K562 (cell line): ENCODE results near the gene OR6S1. TPM values are rescaled to one million over a fixed set of nuclear protein-coding genes. Genes with fewer than 3 reads are reported as not detected.

ENCODE experiments used
- CBX5 ChIP-seq: IDR thresholded peaks from 2 replicates; pipeline ENCODE4 v1.6.1; 2014; ENCODE audit warnings: low read depth, borderline replicate concordance
- CBX8 ChIP-seq: fragments of 200-600 bp; sonication (generic); IDR thresholded peaks from 2 replicates; pipeline ENCODE4 v1.6.1; 2012; ENCODE audit warnings: borderline replicate concordance, mixed run types, low read depth, mild to moderate bottlenecking, moderate library complexity, mixed read lengths, low read length, control low read depth, inconsistent platforms; ENCODE audit not compliant: poor library complexity, severe bottlenecking; ENCODE audit errors: extremely low read depth
- EGR1 ChIP-seq: fragments of 450-650 bp; conservative IDR thresholded peaks from 2 replicates; pipeline ENCODE4 v1.6.1; 2017; ENCODE audit warnings: mild to moderate bottlenecking
- EHMT2 ChIP-seq: fragments of 450-650 bp; IDR thresholded peaks from 2 replicates; pipeline ENCODE4 v1.6.1; 2018; ENCODE audit warnings: antibody characterized with exemption
- FIP1L1 ChIP-seq: fragments of 200-400 bp; formaldehyde crosslinking; IDR thresholded peaks from 2 replicates; pipeline ENCODE4 v1.6.1; 2018; ENCODE audit warnings: mild to moderate bottlenecking, low read depth, low read length; ENCODE audit not compliant: poor library complexity, severe bottlenecking
- HNRNPL ChIP-seq: fragments of 200-400 bp; formaldehyde crosslinking; IDR thresholded peaks from 2 replicates; pipeline ENCODE4 v1.6.1; 2017; ENCODE audit warnings: low read depth, mild to moderate bottlenecking, low read length
- MGA ChIP-seq: fragments of 450-650 bp; IDR thresholded peaks from 2 replicates; pipeline ENCODE4 v1.6.1; 2016; ENCODE audit warnings: mild to moderate bottlenecking, moderate library complexity
- MYBL2 ChIP-seq, 2 experiments: fragments of 450-650 bp in 1 of 2; sonication (generic) in 1 of 2; formaldehyde crosslinking in 1 of 2; IDR thresholded peaks; 2 replicates each; pipeline versions ENCODE4 v1.6.1 to v1.8.1; 2017 to 2022; ENCODE audit warnings: borderline replicate concordance in 1 of 2, inconsistent platforms in 1 of 2, low read depth in 1 of 2, mild to moderate bottlenecking in 1 of 2, missing genetic modification reagents in 1 of 2, moderate library complexity in 1 of 2
- THAP12 ChIP-seq: fragments of 250-450 bp; sonication (Bioruptor Pico); IDR thresholded peaks from 2 replicates; pipeline ENCODE4 v1.9.0; 2021; ENCODE audit warnings: mild to moderate bottlenecking, inconsistent platforms
- ZNF316 ChIP-seq: fragments of 450-650 bp; IDR thresholded peaks from 2 replicates; pipeline ENCODE4 v1.6.1; 2016
- ZNF408 ChIP-seq: fragments of 250-450 bp; sonication (Bioruptor Pico); IDR thresholded peaks from 2 replicates; pipeline ENCODE4 v1.4.0; 2020; ENCODE audit warnings: low read depth, mild to moderate bottlenecking, moderate library complexity
- ZNF511 ChIP-seq: sonication (generic); formaldehyde crosslinking; IDR thresholded peaks from 2 replicates; pipeline ENCODE4 v1.8.0; 2022; ENCODE audit warnings: mild to moderate bottlenecking, missing genetic modification reagents
- ZNF780A ChIP-seq: fragments of 250-450 bp; sonication (Bioruptor Pico); IDR thresholded peaks from 2 replicates; pipeline ENCODE4 v1.5.0; 2021; ENCODE audit warnings: mild to moderate bottlenecking
- polyA plus RNA-seq, 8 experiments: library from polyadenylated mRNA; depleted of rRNA in 4 of 8; stranded (reverse) in 5 of 8; unstranded in 3 of 8; fragments of >200 nt; fragmentation: Nextera tagmentation in 2 of 8; fragmentation: Illumina TruSeq in 1 of 8; extraction: Ambion mirVana in 2 of 8; extraction: Trizol in 1 of 8; gene quantifications; 2 replicates each; pipeline versions ENCODE4 v1.2.1 to v1.2.3, GENCODE V29; 2011 to 2014; ENCODE audit warnings: inconsistent platforms in 1 of 8, missing spikeins in 1 of 8
- total RNA-seq, 7 experiments: library from RNA; depleted of rRNA in 6 of 7; stranded (reverse); fragments of >200 nt in 6 of 7; fragmentation: Illumina TruSeq in 2 of 7; extraction: Trizol in 2 of 7; gene quantifications; 2 replicates each; pipeline versions ENCODE4 v1.2.1 to v1.2.3, GENCODE V29; 2011 to 2021; ENCODE audit warnings: low replicate concordance in 1 of 7

Gene OR6S1
- total and polyA plus RNA-seq, 9 of the 15 experiments (the other 6 are each of a cell fraction or from before 2014, with no cell fraction given) = not detected

- TF ChIP-seq HNRNPL = no peak
- peak; percentile 99 for TF ChIP-seq ZNF316
- no peak for TF ChIP-seq MGA
- no peak for TF ChIP-seq MYBL2 (IDR thresholded peaks at IDR 0.05; ENCODE audit: low read depth)
- no peak for TF ChIP-seq MYBL2 (CRISPR knock-in tag; IDR thresholded peaks at IDR 0.05; ENCODE audit: borderline replicate concordance)
- TF ChIP-seq ZNF408 (CRISPR knock-in tag) = no peak
- TF ChIP-seq FIP1L1 = no peak
- no peak for TF ChIP-seq EHMT2
- TF ChIP-seq CBX5 = no peak
- TF ChIP-seq ZNF780A (CRISPR knock-in tag) = no peak
- no peak for TF ChIP-seq CBX8
- peak; percentile 73 for TF ChIP-seq EGR1
- no peak for TF ChIP-seq THAP12 (CRISPR knock-in tag)
- TF ChIP-seq ZNF511 (CRISPR knock-in tag) = no peak
These were observed 40.0 kb upstream of the OR6S1 start (continued) for GRCh38 chr14:20681348-20682126.
